22Rv1 (cell line): Measurements from ENCODE around the gene CAPN12.

Experiments used
- ZFX ChIP-seq: fragments of 450-650 bp; IDR thresholded peaks from 2 replicates; pipeline ENCODE4 v1.6.1; 2017; ENCODE audit warnings: antibody characterized with exemption, borderline replicate concordance
- TF ChIP-seq, protein P1 (sequence below): fragments of 450-650 bp; IDR thresholded peaks from 2 replicates; pipeline ENCODE4 v1.5.1; 2017; ENCODE audit warnings: mild to moderate bottlenecking

DNA sequence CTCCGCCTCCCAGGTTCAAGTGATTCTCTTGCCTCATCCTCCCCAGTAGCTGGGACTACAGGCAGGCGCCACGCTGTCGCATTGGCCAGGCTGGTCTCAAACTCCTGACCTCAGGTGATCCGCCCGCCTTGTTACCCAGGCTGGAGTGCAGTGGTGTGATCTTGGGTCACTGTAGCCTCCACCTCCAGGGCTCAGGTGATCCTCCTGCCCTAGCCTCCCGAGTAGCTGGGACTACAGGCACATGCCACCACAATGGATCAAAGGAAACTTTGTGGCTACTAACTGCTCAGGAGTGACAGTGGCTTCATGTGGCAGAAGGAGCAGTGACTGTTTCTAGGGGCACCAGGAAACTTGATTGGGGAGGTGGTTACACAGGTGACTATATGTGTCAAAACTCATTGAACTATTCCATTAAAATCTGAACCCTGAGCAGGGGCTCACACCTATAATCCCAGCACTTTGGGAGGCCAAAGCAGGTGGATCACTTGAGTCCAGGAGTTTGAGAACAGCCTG is 41.0 kb upstream of the CAPN12 start:
- TF ChIP-seq, protein P1, sequence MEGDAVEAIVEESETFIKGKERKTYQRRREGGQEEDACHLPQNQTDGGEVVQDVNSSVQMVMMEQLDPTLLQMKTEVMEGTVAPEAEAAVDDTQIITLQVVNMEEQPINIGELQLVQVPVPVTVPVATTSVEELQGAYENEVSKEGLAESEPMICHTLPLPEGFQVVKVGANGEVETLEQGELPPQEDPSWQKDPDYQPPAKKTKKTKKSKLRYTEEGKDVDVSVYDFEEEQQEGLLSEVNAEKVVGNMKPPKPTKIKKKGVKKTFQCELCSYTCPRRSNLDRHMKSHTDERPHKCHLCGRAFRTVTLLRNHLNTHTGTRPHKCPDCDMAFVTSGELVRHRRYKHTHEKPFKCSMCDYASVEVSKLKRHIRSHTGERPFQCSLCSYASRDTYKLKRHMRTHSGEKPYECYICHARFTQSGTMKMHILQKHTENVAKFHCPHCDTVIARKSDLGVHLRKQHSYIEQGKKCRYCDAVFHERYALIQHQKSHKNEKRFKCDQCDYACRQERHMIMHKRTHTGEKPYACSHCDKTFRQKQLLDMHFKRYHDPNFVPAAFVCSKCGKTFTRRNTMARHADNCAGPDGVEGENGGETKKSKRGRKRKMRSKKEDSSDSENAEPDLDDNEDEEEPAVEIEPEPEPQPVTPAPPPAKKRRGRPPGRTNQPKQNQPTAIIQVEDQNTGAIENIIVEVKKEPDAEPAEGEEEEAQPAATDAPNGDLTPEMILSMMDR = no peak
- TF ChIP-seq ZFX = no peak
